ENCODE data around the gene DYNC1LI2. TPM values are rescaled to one million over a fixed set of nuclear protein-coding genes. Genes with fewer than 3 reads are reported as not detected.
A peak's percentile ranks its signal among the peaks of the same experiment; 100 is the strongest.

DYNC1LI2 gene
- total and polyA plus RNA-seq, 9 of the 15 experiments (the other 6 are each of a cell fraction or from before 2014, with no cell fraction given) = 5.1 to 48.9 (median 38.2) TPM

DNA sequence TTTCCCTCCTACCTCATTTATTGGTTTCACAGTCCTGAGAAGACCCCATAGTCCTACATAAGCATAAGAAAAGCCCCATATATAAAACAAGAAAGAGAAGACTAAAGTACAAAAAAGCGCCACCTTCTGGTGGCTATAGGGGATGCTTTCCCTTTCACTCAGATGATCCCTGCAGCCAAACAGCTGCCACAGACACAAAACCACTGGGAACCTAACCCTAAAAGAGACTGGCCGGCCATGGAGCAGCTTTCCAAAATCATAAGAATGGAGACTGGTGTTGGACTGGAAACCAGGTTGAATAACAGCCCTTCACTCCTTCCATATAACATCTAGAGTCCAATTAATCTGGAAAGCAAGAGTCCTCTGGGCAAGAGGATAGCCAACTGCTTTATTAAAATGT, 11.4 kb downstream of the DYNC1LI2 start:
- ChIA-PET POLR2A (interaction anchor here (0.6 to 5.1 kb wide), 8 partner anchors 8 to 324 kb away, joined by 3 to 33 read pairs (median 4); partner anchors contain the start of gene DYNC1LI2), CTCF (ENCODE audit: low intra/inter-chr PET ratio) (interaction anchor here (0.6 kb wide), 1 partner anchor 334 kb away, joined by 3 read pairs; no protein-coding TSS in a partner anchor)
- Histone ChIP-seq H3K79me2 (ENCODE audit: control insufficient read depth, insufficient read depth, low read length) (peaks cover 40% of the 10 kb centered on the region), H3K9me1 (ENCODE audit: control insufficient read depth, insufficient read depth, low read length) (no peaks in the 10 kb centered on the region), H3K4me1 (replicated peaks in 1 of 2; ENCODE audit: control insufficient read depth in 2 of 2, insufficient read depth in 2 of 2, low read length in 2 of 2) (peaks cover 12 to 24% of the 10 kb centered on the region in 2 experiments; a peak in 4 of 5 replicates), H3K4me2 (ENCODE audit: insufficient read depth, low read length) (peak overlapping the region; percentile 52), H4K20me1 (replicated peaks; ENCODE audit: control insufficient read depth, insufficient read depth, low read length) (no peaks in the 10 kb centered on the region; the same call in 1 of the 2 replicates), H3K27me3 (ENCODE audit: control insufficient read depth in 2 of 2, insufficient read depth in 2 of 2, low read length in 2 of 2) (no peaks in the 10 kb centered on the region), H3K4me3 (no peak overlapping the region), H3K27ac (ENCODE audit: extremely low read depth, low read depth, low read length) (peak overlapping the region; percentile 43; the same call in 1 of the 3 replicates), H3K36me3 (ENCODE audit: control insufficient read depth, insufficient read depth, low read length) (peaks cover 94% of the 10 kb centered on the region), H2AFZ (ENCODE audit: low read depth, low read length) (no peak overlapping the region), H3K9ac (ENCODE audit: insufficient read depth in 1 of 2, low read depth in 2 of 2, low read length in 2 of 2) (no peak overlapping the region), H3K9me3 (replicated peaks; ENCODE audit: control insufficient read depth, insufficient read depth, low read depth, low read length) (no peaks in the 10 kb centered on the region)
- 7% methylated on average over 2 of the region's 2 CpGs for WGBS (ENCODE audit: insufficient coverage, low coverage, missing lambda C conversion rate)
- DNase-seq (ENCODE audit: extremely low read depth in 1 of 4, low spot score in 3 of 4) (peak; percentile 56 to 73 (median 67)), FAIRE-seq (peak; percentile 69), ATAC-seq (peak; percentile 80)
- in situ Hi-C loops (cut with MboI) (no loop called here), intact Hi-C loops (cut with micrococcal nuclease) (loop anchor here (5.0 kb wide), 1 partner anchor 78 kb away; no protein-coding TSS in a partner anchor)
- BruUV-seq (replicated peaks) = no TSS peak
- TF ChIP-seq, protein P1, sequence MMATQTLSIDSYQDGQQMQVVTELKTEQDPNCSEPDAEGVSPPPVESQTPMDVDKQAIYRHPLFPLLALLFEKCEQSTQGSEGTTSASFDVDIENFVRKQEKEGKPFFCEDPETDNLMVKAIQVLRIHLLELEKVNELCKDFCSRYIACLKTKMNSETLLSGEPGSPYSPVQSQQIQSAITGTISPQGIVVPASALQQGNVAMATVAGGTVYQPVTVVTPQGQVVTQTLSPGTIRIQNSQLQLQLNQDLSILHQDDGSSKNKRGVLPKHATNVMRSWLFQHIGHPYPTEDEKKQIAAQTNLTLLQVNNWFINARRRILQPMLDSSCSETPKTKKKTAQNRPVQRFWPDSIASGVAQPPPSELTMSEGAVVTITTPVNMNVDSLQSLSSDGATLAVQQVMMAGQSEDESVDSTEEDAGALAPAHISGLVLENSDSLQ (IDR thresholded peaks at IDR 0.05) = peak; percentile 11; the same call in 1 of the 2 replicates
- no peak for TF ChIP-seq GABPA (tag; conservative IDR thresholded peaks at IDR 0.05; ENCODE audit: low read depth)
- TF ChIP-seq SP2 (IDR thresholded peaks at IDR 0.05; ENCODE audit: extremely low read depth, low read depth, low read length, poor library complexity, severe bottlenecking) = no peak
- 0 out of 2 replicates have a peak, but pooled peaks have one; percentile 18 for TF ChIP-seq KLF16 (IDR thresholded peaks at IDR 0.05)
- TF ChIP-seq CTCFL (IDR thresholded peaks at IDR 0.05; ENCODE audit: borderline replicate concordance, insufficient read depth, low read depth, low read length, poor library complexity, severe bottlenecking) = peak; percentile 60
- TF ChIP-seq SMC3 (conservative IDR thresholded peaks at IDR 0.05; ENCODE audit: insufficient read depth, low read depth, low read length) = 0 out of 2 replicates have a peak, but pooled peaks have one; percentile 28
- TF ChIP-seq PHTF2 (CRISPR knock-in tag; IDR thresholded peaks at IDR 0.05) = no peak
- TF ChIP-seq, protein P2, sequence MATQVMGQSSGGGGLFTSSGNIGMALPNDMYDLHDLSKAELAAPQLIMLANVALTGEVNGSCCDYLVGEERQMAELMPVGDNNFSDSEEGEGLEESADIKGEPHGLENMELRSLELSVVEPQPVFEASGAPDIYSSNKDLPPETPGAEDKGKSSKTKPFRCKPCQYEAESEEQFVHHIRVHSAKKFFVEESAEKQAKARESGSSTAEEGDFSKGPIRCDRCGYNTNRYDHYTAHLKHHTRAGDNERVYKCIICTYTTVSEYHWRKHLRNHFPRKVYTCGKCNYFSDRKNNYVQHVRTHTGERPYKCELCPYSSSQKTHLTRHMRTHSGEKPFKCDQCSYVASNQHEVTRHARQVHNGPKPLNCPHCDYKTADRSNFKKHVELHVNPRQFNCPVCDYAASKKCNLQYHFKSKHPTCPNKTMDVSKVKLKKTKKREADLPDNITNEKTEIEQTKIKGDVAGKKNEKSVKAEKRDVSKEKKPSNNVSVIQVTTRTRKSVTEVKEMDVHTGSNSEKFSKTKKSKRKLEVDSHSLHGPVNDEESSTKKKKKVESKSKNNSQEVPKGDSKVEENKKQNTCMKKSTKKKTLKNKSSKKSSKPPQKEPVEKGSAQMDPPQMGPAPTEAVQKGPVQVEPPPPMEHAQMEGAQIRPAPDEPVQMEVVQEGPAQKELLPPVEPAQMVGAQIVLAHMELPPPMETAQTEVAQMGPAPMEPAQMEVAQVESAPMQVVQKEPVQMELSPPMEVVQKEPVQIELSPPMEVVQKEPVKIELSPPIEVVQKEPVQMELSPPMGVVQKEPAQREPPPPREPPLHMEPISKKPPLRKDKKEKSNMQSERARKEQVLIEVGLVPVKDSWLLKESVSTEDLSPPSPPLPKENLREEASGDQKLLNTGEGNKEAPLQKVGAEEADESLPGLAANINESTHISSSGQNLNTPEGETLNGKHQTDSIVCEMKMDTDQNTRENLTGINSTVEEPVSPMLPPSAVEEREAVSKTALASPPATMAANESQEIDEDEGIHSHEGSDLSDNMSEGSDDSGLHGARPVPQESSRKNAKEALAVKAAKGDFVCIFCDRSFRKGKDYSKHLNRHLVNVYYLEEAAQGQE (IDR thresholded peaks at IDR 0.05; ENCODE audit: borderline replicate concordance) = peak; percentile 20; the same call in 1 of the 2 replicates
- TF ChIP-seq, protein P2 (CRISPR knock-in tag; IDR thresholded peaks at IDR 0.05; ENCODE audit: low read depth) = no peak
- peak; percentile 15 to 38; a peak in 2 of 4 replicates for TF ChIP-seq RAD21 (CRISPR knock-in tag; conservative IDR thresholded peaks at IDR 0.05 in 1 of 2, IDR thresholded peaks at IDR 0.05 in 1 of 2)

Data from K562 (cell line).